WTC11 (cell line): Measurements from ENCODE around the gene CCDC88A.

Source experiments
- ATF2 ChIP-seq: sonication (generic); formaldehyde crosslinking; IDR thresholded peaks from 2 replicates; pipeline ENCODE4 v1.8.1; 2022; ENCODE audit warnings: low read depth, missing genetic modification reagents, borderline replicate concordance
- FOXK1 ChIP-seq: sonication (generic); formaldehyde crosslinking; IDR thresholded peaks from 2 replicates; pipeline ENCODE4 v1.8.0; 2022; ENCODE audit warnings: mild to moderate bottlenecking, moderate library complexity, missing genetic modification reagents
- NFYB ChIP-seq: sonication (generic); formaldehyde crosslinking; conservative IDR thresholded peaks from 2 replicates; pipeline ENCODE4 v1.8.0; 2022; ENCODE audit warnings: low read depth, missing genetic modification reagents
- RELA ChIP-seq: sonication (generic); formaldehyde crosslinking; IDR thresholded peaks from 2 replicates; pipeline ENCODE4 v1.8.1; 2022; ENCODE audit warnings: missing genetic modification reagents, mild to moderate bottlenecking, borderline replicate concordance
- USF1 ChIP-seq: sonication (generic); formaldehyde crosslinking; IDR thresholded peaks from 2 replicates; pipeline ENCODE4 v1.8.0; 2022; ENCODE audit warnings: mild to moderate bottlenecking, missing genetic modification reagents
- USF2 ChIP-seq: sonication (generic); formaldehyde crosslinking; IDR thresholded peaks from 2 replicates; pipeline ENCODE4 v1.8.1; 2023; ENCODE audit warnings: mild to moderate bottlenecking, missing genetic modification reagents, moderate library complexity
- ZNF219 ChIP-seq: sonication (generic); formaldehyde crosslinking; IDR thresholded peaks from 2 replicates; pipeline ENCODE4 v1.8.0; 2023; ENCODE audit warnings: missing genetic modification reagents, mild to moderate bottlenecking, borderline replicate concordance
- ZNF396 ChIP-seq: fragments of 250-450 bp; sonication (Bioruptor Pico); IDR thresholded peaks from 2 replicates; pipeline ENCODE4 v1.8.0; 2021; ENCODE audit warnings: mild to moderate bottlenecking, moderate library complexity, borderline replicate concordance
- TF ChIP-seq, protein P1 (sequence below): sonication (generic); formaldehyde crosslinking; IDR thresholded peaks from 2 replicates; pipeline ENCODE4 v1.8.1; 2022; ENCODE audit warnings: mild to moderate bottlenecking, missing genetic modification reagents, moderate library complexity, borderline replicate concordance
- TF ChIP-seq, protein P2 (sequence below): sonication (generic); formaldehyde crosslinking; IDR thresholded peaks from 2 replicates; pipeline ENCODE4 v1.8.0; 2022; ENCODE audit warnings: mild to moderate bottlenecking, missing genetic modification reagents
- TF ChIP-seq, protein P3 (sequence below): fragments of 200-600 bp; IDR thresholded peaks from 2 replicates; pipeline ENCODE4 v1.8.0; 2022; ENCODE audit warnings: antibody characterized with exemption
- TF ChIP-seq, protein P4 (sequence below): fragments of 250-450 bp; sonication (Bioruptor Pico); IDR thresholded peaks from 2 replicates; pipeline ENCODE4 v1.9.0; 2021; ENCODE audit warnings: moderate library complexity, mild to moderate bottlenecking, inconsistent platforms, borderline replicate concordance
- TF ChIP-seq, protein P5 (sequence below): sonication (generic); formaldehyde crosslinking; IDR thresholded peaks from 2 replicates; pipeline ENCODE4 v1.8.0; 2023; ENCODE audit warnings: mild to moderate bottlenecking, missing genetic modification reagents

- no peak for TF ChIP-seq ZNF396 (CRISPR knock-in tag)
- TF ChIP-seq ZNF219 (CRISPR knock-in tag), result no peak
- TF ChIP-seq, protein P1, sequence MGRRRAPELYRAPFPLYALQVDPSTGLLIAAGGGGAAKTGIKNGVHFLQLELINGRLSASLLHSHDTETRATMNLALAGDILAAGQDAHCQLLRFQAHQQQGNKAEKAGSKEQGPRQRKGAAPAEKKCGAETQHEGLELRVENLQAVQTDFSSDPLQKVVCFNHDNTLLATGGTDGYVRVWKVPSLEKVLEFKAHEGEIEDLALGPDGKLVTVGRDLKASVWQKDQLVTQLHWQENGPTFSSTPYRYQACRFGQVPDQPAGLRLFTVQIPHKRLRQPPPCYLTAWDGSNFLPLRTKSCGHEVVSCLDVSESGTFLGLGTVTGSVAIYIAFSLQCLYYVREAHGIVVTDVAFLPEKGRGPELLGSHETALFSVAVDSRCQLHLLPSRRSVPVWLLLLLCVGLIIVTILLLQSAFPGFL (CRISPR knock-in tag), result no peak
- TF ChIP-seq, protein P2, sequence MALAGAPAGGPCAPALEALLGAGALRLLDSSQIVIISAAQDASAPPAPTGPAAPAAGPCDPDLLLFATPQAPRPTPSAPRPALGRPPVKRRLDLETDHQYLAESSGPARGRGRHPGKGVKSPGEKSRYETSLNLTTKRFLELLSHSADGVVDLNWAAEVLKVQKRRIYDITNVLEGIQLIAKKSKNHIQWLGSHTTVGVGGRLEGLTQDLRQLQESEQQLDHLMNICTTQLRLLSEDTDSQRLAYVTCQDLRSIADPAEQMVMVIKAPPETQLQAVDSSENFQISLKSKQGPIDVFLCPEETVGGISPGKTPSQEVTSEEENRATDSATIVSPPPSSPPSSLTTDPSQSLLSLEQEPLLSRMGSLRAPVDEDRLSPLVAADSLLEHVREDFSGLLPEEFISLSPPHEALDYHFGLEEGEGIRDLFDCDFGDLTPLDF (CRISPR knock-in tag), result no peak
- no peak for TF ChIP-seq RELA (CRISPR knock-in tag)
- TF ChIP-seq, protein P3, sequence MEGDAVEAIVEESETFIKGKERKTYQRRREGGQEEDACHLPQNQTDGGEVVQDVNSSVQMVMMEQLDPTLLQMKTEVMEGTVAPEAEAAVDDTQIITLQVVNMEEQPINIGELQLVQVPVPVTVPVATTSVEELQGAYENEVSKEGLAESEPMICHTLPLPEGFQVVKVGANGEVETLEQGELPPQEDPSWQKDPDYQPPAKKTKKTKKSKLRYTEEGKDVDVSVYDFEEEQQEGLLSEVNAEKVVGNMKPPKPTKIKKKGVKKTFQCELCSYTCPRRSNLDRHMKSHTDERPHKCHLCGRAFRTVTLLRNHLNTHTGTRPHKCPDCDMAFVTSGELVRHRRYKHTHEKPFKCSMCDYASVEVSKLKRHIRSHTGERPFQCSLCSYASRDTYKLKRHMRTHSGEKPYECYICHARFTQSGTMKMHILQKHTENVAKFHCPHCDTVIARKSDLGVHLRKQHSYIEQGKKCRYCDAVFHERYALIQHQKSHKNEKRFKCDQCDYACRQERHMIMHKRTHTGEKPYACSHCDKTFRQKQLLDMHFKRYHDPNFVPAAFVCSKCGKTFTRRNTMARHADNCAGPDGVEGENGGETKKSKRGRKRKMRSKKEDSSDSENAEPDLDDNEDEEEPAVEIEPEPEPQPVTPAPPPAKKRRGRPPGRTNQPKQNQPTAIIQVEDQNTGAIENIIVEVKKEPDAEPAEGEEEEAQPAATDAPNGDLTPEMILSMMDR, result no peak
- TF ChIP-seq ATF2 (CRISPR knock-in tag), result no peak
- TF ChIP-seq USF2, result no peak
- TF ChIP-seq NFYB (CRISPR knock-in tag), result no peak
- TF ChIP-seq, protein P4, sequence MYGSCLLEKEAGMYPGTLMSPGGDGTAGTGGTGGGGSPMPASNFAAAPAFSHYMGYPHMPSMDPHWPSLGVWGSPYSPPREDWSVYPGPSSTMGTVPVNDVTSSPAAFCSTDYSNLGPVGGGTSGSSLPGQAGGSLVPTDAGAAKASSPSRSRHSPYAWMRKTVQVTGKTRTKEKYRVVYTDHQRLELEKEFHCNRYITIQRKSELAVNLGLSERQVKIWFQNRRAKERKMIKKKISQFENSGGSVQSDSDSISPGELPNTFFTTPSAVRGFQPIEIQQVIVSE (CRISPR knock-in tag), result no peak
- TF ChIP-seq, protein P5, sequence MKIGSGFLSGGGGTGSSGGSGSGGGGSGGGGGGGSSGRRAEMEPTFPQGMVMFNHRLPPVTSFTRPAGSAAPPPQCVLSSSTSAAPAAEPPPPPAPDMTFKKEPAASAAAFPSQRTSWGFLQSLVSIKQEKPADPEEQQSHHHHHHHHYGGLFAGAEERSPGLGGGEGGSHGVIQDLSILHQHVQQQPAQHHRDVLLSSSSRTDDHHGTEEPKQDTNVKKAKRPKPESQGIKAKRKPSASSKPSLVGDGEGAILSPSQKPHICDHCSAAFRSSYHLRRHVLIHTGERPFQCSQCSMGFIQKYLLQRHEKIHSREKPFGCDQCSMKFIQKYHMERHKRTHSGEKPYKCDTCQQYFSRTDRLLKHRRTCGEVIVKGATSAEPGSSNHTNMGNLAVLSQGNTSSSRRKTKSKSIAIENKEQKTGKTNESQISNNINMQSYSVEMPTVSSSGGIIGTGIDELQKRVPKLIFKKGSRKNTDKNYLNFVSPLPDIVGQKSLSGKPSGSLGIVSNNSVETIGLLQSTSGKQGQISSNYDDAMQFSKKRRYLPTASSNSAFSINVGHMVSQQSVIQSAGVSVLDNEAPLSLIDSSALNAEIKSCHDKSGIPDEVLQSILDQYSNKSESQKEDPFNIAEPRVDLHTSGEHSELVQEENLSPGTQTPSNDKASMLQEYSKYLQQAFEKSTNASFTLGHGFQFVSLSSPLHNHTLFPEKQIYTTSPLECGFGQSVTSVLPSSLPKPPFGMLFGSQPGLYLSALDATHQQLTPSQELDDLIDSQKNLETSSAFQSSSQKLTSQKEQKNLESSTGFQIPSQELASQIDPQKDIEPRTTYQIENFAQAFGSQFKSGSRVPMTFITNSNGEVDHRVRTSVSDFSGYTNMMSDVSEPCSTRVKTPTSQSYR (CRISPR knock-in tag), result no peak
- TF ChIP-seq FOXK1 (CRISPR knock-in tag), result no peak
- TF ChIP-seq USF1 (CRISPR knock-in tag), result no peak
Observed at GRCh38 chr2:55421326-55421725, 1.7 kb upstream of the CCDC88A start.
